ENCODE data around the gene CATSPERZ. TPM values are rescaled to one million over a fixed set of nuclear protein-coding genes. Genes with fewer than 3 reads are reported as not detected.
A peak's percentile ranks its signal among the peaks of the same experiment; 100 is the strongest.

The CATSPERZ gene
- total and polyA plus RNA-seq, 2 of the 8 experiments (the other 6 are each of a cell fraction or from before 2014, with no cell fraction given), result 0.77 TPM; not detected in 1

GRCh38 chr11:64291752-64292459 lies 8.3 kb upstream of the CATSPERZ start:
- Histone ChIP-seq H3K23ac (ENCODE audit: insufficient read length) (no peak overlapping the region), H3K14ac (ENCODE audit: insufficient read length) (no peak overlapping the region), H3K4me2 (ENCODE audit: insufficient read depth in 1 of 2, low read depth in 2 of 2, low read length in 2 of 2) (peak overlapping the region; percentile 20 to 88), H3K9me3 (ENCODE audit: insufficient read depth in 2 of 2, low read depth in 1 of 2, low read length in 1 of 2) (no peaks in the 10 kb centered on the region), H2BK5ac (ENCODE audit: low read depth, low read length) (no peak overlapping the region), H3K56ac (replicated peaks; ENCODE audit: insufficient read length, low read depth, low read length) (no peak overlapping the region), H2BK12ac (ENCODE audit: low read depth, low read length) (no peak overlapping the region), H3K79me2 (ENCODE audit: control insufficient read depth in 1 of 2, insufficient read depth in 2 of 2, low read length in 2 of 2) (no peaks in the 10 kb centered on the region), H4K5ac (ENCODE audit: insufficient read length, low read depth, low read length) (no peak overlapping the region), H3K4me1 (replicated peaks in 1 of 4; ENCODE audit: control insufficient read depth in 3 of 4, insufficient read depth in 4 of 4, low read length in 3 of 4) (peaks cover 0 to 14% (median 3%) of the 10 kb centered on the region in 4 experiments; a peak in 5 of 7 replicates), H2BK20ac (ENCODE audit: low read length) (no peak overlapping the region), H3K4me3 (ENCODE audit: extremely low read depth in 1 of 4, insufficient read depth in 2 of 4, low read depth in 3 of 4, low read length in 4 of 4) (peak overlapping the region; percentile 21 to 64 (median 34)), H4K8ac (ENCODE audit: extremely low read depth, insufficient read depth, low read length) (no peak overlapping the region), H2BK15ac (ENCODE audit: low read length) (no peak overlapping the region), H4K91ac (replicated peaks; ENCODE audit: insufficient read length, low read length) (no peak overlapping the region), H2BK120ac (replicated peaks; ENCODE audit: low read depth, low read length) (no peak overlapping the region), H3K27ac (ENCODE audit: low read depth, low read length) (no peak overlapping the region), H3K79me1 (ENCODE audit: low read depth, low read length) (no peaks in the 10 kb centered on the region), H3K9ac (replicated peaks in 1 of 4; ENCODE audit: extremely low read depth in 1 of 4, low read depth in 3 of 4, low read length in 3 of 4) (no peak overlapping the region), H3K4ac (replicated peaks; ENCODE audit: insufficient read length, low read depth, low read length) (no peak overlapping the region), H3K27me3 (replicated peaks in 1 of 4; ENCODE audit: control insufficient read depth in 3 of 4, extremely low read depth in 1 of 4, insufficient read depth in 3 of 4, low read length in 3 of 4) (peaks cover 64 to 79% (median 74%) of the 10 kb centered on the region in 4 experiments), H2AK5ac (ENCODE audit: low read depth, low read length) (no peak overlapping the region), H3K18ac (ENCODE audit: extremely low read depth, low read length) (no peak overlapping the region), H4K20me1 (replicated peaks in 1 of 2; ENCODE audit: control insufficient read depth in 1 of 2, insufficient read depth in 2 of 2, low read length in 2 of 2) (peaks cover 5 to 25% of the 10 kb centered on the region in 2 experiments), H3K23me2 (ENCODE audit: low read depth, low read length) (peaks cover 5% of the 10 kb centered on the region; the same call in 1 of the 2 replicates), H2AFZ (ENCODE audit: low read length) (no peak overlapping the region), H3K36me3 (ENCODE audit: control insufficient read depth in 2 of 4, insufficient read depth in 4 of 4, low read length in 3 of 4) (peaks cover 0 to 9% (median 0%) of the 10 kb centered on the region in 4 experiments; a peak in 1 of 8 replicates)
- 5% methylated on average over 13 of the region's 96 CpGs; no CpG with 5 or more reads in 1 of the 2 experiments for WGBS, 2 experiments (ENCODE audit: extremely low coverage in 1 of 2, insufficient coverage in 1 of 2, insufficient read length in 1 of 2, insufficient replicate concordance in 2 of 2, low coverage in 1 of 2, low lambda C conversion rate in 2 of 2, missing lambda C conversion rate in 1 of 2)
- ChIA-PET CTCF (ENCODE audit: partially characterized antibody) (interaction anchor here (0.8 to 11.4 kb wide), 3 partner anchors 11 to 88 kb away, joined by 3 to 134 read pairs (median 4); partner anchors contain the start of genes CATSPERZ, ESRRA, NUDT22 and TRPT1), POLR2A (ENCODE audit: partially characterized antibody) (interaction anchor here (1.0 to 2.8 kb wide), 6 partner anchors 8 to 43 kb away, joined by 3 to 10 read pairs (median 6); partner anchors contain the start of gene BAD)
- DNase-seq (ENCODE audit: low read depth in 1 of 2, low spot score in 2 of 2) (no peak), FAIRE-seq (no peak)
- TF ChIP-seq CBX5 (IDR thresholded peaks at IDR 0.05; ENCODE audit: low read depth, low read length), result no peak
- no peak for TF ChIP-seq HDAC2 (IDR thresholded peaks at IDR 0.05; ENCODE audit: borderline replicate concordance in 1 of 2, low read depth in 2 of 2, low read length in 2 of 2)
- TF ChIP-seq KDM5A (IDR thresholded peaks at IDR 0.05; ENCODE audit: low read length), result no peak
